Stimulated activated naive B cell treated with anti-CD40 and anti-IgM and Interleukin-4, amounts not matched to agents 10 μg/mL and 1 μg/mL and 100 μg/mL, for 72 hours (primary cell): Measurements from ENCODE around the gene ITGB4.
A peak's percentile ranks its signal among the peaks of the same experiment; 100 is the strongest.
"Not testable (repeated sequence)": the region's sequence is repeated elsewhere in the genome, so short reads cannot be mapped to it uniquely, and the experiment has no call there.

Experiments
- ATAC-seq, 2 donors: fragments of 150-1000 bp; cut with Tn5 transposase; replicated peaks; 2 replicates each; pipeline ENCODE4 v1.10.0; 2021; ENCODE audit warnings: moderate library complexity in 1 of 2
- DNase-seq: peaks from one replicate; pipeline ENCODE4 v3.0.0; 2021
- H3K27ac Mint-ChIP-seq: one replicate; pipeline ENCODE4 v1.8.0; 2022; ENCODE audit warnings: mild to moderate bottlenecking, mixed read lengths
- H3K27me3 Mint-ChIP-seq, 2 donors: one replicate each; pipeline ENCODE4 v1.8.0; 2022; ENCODE audit warnings: mixed read lengths in 2 of 2
- H3K36me3 Mint-ChIP-seq, 2 donors: one replicate each; pipeline ENCODE4 v1.8.0; 2022; ENCODE audit warnings: mixed read lengths in 2 of 2, mild to moderate bottlenecking in 1 of 2
- H3K4me1 Mint-ChIP-seq, 2 donors: one replicate each; pipeline ENCODE4 v1.8.0; 2022; ENCODE audit warnings: mixed read lengths in 2 of 2, mild to moderate bottlenecking in 1 of 2
- H3K4me3 Mint-ChIP-seq, 2 donors: one replicate each; pipeline ENCODE4 v1.8.0; 2022; ENCODE audit warnings: mild to moderate bottlenecking in 2 of 2, mixed read lengths in 2 of 2, moderate library complexity in 1 of 2
- H3K9me3 Mint-ChIP-seq, 2 donors: one replicate each; pipeline ENCODE4 v1.8.0; 2022; ENCODE audit warnings: mixed read lengths in 2 of 2, mild to moderate bottlenecking in 1 of 2

Gene ITGB4

DNA sequence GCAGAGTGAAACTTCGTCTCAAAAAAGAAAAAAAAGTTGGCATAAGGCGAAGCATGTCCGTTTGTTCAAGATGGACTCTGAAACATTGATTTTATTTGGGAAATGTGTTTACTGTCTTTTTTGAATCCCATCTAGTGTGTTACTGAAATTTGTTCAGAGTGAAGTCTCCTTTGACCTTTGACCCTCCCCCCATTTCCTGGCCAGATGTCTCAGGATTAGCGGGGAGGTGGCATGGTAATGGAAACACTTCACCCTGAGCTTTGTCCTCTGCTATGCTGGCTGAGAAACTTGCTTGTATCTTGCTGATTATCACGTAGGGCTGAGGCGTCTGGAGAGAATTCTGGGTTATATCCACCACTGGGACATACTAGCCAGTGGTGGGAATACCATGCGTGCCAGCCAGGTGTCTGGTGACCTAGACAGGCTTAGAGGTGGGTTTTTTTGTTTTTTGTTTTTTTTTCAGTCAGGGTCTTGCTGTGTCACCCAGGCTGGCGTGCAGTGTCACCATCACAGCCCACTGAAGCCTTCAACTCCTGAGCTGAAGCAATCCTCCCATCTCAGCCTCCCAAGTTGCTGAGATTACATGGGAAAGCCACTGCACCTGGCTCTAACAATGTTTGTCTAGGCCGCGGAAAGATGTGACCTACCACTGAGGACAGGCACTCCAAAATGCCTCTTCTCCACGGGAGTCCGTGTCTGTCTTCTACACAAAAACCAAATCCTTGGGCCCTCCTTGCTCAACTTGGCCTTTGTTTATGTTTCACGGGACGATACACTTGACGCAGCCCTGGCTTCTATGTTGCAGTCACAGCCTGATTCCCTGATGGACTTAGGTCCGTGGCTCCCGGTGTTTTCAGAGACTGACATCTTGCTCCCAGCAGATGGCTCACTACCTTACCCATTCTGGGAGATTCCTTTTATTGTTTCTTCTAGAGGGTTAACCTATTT is 50.3 kb downstream of the ITGB4 start:
- Mint-ChIP-seq H3K4me1 (peaks cover 10 to 26% of the 10 kb centered on the region in 2 donors), H3K36me3 (peaks cover 11 to 23% of the 10 kb centered on the region in 2 donors), H3K27ac (peak overlapping the region; percentile 51), H3K9me3 (no peaks in the 10 kb centered on the region), H3K4me3 (no peak overlapping the region), H3K27me3 (no peaks in the 10 kb centered on the region)
- DNase-seq (no peak), ATAC-seq (no peak)

DNA sequence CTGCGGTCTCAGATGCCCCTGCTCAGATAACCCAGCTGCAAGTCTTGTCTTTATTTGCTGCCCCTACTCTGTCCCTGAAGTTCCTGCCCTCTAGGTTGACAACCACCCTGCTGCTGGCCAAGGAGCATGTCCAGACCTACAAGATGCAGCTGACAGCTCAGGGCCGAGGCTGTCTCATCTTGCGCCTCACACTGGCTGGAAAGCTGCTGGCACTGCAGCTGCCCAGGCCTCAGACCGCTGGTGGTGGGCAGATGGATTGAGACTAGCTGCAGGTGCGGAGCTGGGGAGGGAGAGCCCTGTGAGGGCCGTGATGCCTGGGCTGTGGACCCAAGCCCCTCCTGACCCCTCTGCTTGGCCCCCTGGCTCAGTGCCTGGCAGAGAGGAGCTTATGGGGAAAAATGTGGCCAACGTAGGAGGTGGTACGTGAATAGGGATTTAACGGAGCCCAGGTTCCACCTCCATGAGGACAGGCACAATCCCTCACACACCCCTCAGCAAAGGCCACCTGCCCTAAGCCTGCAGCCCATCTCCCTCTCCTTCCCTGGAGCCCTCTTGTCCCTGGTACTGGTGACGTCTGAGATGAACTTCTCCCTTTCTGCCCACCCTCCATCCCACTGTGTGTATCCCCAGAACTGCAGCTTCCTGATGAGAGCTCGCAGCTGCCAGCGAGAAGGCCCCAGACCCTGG is 52.0 kb downstream of the ITGB4 start:
- H3K27ac Mint-ChIP-seq = peak overlapping the region; percentile 37
- H3K4me3 Mint-ChIP-seq = no peak overlapping the region
- DNase-seq = no peak
- H3K4me1 Mint-ChIP-seq = peaks cover 17 to 43% of the 10 kb centered on the region in 2 donors
- peaks cover 25 to 38% of the 10 kb centered on the region in 2 donors for H3K36me3 Mint-ChIP-seq
- H3K27me3 Mint-ChIP-seq = no peaks in the 10 kb centered on the region
- no peak for ATAC-seq
- no peaks in the 10 kb centered on the region for H3K9me3 Mint-ChIP-seq

DNA sequence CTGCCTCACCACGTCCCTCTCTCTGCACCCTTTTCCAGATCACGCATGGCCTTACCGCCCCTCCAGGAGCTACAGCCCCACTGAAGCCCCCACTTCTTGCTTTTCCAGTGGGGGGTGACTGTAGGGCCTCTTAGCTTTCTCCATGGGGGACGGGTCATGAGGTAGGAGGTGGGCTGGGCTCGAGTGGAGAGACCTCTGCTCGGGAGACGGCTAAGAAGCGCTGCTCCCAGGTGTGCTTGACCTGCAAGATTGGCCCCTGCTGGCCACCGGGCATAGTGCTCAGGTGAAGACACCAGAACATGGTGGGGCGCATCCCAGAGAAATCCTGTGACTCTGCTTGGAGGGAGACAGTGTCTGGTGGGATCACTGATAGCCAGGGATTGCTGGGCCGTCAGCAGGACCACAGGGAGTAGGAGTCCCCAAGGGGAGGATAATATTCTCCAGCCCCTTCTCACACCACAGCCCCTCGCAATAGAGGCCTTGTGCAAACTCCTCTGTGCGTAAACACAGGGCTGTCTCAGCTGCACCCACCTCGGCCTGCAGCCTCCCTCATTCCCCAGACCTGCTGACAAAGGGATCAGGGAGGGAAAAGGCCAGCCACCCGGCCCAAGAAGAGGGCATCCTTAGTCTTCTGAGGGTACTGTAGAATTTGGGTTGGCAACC is 52.7 kb downstream of the ITGB4 start:
- H3K4me1 Mint-ChIP-seq = peaks cover 21 to 49% of the 10 kb centered on the region in 2 donors
- no peaks in the 10 kb centered on the region for H3K27me3 Mint-ChIP-seq
- H3K36me3 Mint-ChIP-seq = peaks cover 32 to 45% of the 10 kb centered on the region in 2 donors
- H3K4me3 Mint-ChIP-seq = no peak overlapping the region
- peak overlapping the region; percentile 79 for H3K27ac Mint-ChIP-seq
- no peak for ATAC-seq
- DNase-seq = no peak
- H3K9me3 Mint-ChIP-seq = no peaks in the 10 kb centered on the region

DNA sequence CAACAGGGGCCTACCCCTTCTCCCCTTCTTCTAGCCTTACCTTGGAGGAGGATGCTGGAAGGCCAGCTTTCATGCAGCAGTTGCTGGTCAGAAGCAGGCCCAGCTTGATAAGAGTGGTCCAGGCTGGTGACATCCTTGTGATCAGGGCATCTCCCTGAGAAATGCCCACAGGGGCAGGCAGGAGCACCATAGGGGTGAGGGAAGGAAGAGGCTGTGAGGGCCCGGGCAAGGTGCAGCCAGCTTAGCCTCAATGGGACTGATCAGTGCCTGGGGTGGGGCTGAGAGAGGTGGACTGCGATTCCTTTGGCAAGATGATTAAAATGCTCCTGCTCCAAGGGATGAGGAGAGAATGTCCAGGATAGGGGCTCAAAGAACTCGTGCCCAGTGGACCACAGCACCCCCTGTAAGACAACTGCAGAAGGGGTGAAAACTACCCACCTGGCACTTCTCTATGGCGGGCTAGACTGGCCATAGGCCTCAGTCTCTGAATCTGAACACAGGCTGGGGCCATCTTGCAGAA is 53.3 kb downstream of the ITGB4 start:
- H3K4me3 Mint-ChIP-seq = peak overlapping the region in 1 of 2 donors; percentile 29
- peaks cover 22 to 51% of the 10 kb centered on the region in 2 donors for H3K4me1 Mint-ChIP-seq
- H3K27me3 Mint-ChIP-seq = peaks cover 1 to 2% of the 10 kb centered on the region in 2 donors
- DNase-seq (no peak), ATAC-seq (no peak)
- peak overlapping the region; percentile 91 for H3K27ac Mint-ChIP-seq
- H3K36me3 Mint-ChIP-seq = peaks cover 33 to 47% of the 10 kb centered on the region in 2 donors
- H3K9me3 Mint-ChIP-seq = no peaks in the 10 kb centered on the region

DNA sequence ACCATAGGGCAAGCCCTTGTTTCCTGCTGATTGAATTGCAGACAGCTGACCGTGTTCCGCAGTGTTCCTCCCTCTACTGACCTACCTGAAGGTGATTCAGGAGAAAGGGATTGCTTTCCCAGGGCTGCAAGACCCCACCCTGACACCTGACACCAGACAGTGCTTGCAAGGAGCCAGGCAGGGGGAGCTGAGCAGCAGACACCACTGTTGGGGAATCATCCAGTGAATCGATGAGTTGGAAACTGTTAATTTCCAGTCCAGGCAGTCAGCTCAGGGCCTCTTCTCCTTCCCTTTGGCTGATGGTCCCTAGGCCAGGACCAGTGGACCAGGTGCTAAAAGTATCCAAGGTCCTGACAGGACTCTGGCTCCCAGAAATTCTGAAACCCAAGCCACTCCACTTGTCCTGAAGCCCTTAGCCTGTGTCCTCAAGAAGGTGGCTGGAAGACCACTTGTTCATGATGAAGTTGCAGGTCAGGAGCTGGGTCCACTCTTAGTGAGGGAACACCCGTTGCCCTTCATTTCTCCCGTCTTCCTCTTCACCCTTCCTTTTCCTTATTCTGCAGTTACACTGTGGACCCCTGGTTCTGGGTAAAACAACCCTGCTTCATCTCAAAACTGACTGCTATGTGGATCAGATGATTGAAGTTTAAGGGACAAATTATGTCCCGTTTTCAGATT is 53.9 kb downstream of the ITGB4 start:
- Mint-ChIP-seq H3K4me1 (peaks cover 26 to 57% of the 10 kb centered on the region in 2 donors), H3K36me3 (peaks cover 35 to 51% of the 10 kb centered on the region in 2 donors), H3K4me3 (peak overlapping the region in 1 of 2 donors; percentile 27), H3K27ac (peak overlapping the region; percentile 91), H3K27me3 (peaks cover 5 to 6% of the 10 kb centered on the region in 2 donors), H3K9me3 (no peaks in the 10 kb centered on the region)
- ATAC-seq (no peak), DNase-seq (no peak)

DNA sequence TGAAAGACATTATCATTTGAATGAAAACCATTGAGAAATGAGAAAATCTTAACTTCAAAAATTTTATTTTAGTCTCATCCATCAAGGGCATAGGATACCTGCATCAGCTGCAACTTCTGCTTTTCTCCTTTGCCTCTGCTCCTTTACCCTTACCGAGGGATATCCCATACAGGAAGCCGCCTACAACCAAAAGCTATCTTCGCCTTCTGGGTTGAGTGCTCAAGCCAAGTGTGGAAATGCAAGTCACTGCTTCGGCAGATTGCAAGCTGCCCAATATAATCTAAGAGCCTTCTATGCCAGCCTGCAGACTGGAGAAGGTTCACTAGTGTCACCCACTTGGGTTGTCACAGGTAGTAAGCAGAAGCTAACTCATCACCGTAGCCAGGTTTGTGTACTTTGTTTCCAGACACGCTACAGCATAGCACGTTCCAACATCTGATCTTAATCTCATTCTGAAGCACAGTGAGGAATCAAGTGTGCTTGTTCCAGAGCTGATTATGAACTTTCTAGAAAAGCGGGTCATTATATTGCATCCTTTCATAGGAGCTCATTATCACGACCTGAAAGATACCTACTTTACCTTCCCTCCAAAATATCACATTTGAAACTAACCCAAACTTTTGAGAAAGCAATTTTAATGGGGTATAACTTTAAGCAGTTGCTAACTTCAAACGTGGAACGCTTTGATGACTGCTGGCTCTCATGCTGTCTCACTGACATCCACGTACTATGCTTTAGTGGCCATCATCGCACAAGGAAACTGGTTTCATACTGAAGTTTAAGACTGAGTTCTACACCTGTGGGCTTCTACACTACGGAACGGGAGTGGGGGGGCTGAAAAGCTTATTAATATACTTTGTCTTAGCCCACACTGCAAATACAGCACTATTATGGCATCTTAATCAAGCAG is 55.4 kb downstream of the ITGB4 start:
- H3K4me1 Mint-ChIP-seq = peaks cover 23 to 53% of the 10 kb centered on the region in 2 donors
- peak; percentile 47 for DNase-seq
- H3K9me3 Mint-ChIP-seq = no peaks in the 10 kb centered on the region
- ATAC-seq = peak; percentile 4 to 17
- peaks cover 5 to 6% of the 10 kb centered on the region in 2 donors for H3K27me3 Mint-ChIP-seq
- H3K36me3 Mint-ChIP-seq = peaks cover 35 to 51% of the 10 kb centered on the region in 2 donors
- H3K4me3 Mint-ChIP-seq = peak overlapping the region; percentile 62 to 77
- H3K27ac Mint-ChIP-seq = peak overlapping the region; percentile 91

DNA sequence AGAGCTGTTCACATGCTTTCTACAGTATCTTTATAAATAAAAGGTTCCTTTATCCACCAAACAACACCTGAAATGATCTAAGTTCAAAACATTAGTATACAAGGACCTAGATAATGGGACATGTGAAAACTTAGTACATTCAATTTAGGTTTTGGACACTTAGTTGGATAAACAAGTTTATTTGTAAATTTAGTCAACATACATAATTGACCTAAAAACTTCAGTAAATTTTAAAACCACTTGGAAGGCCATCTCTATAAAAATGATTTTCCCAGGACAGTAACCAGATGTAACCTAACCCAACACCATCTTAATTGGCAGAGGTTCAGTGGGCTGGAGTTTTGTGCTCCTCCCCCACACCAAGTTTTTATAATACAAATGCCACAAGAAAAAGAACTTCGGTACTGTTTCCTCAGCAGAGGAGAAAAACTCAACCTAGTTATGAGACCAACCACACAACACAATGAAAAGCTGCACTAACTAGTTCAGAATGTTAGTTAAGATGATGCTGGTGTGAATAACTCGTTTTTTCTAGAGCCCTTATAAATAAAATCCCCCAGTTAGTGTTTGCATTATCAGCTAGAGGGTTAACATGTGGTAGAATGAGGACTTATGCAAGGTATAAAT is 56.1 kb downstream of the ITGB4 start:
- ATAC-seq = no peak
- Mint-ChIP-seq H3K36me3 (peaks cover 35 to 51% of the 10 kb centered on the region in 2 donors), H3K4me3 (peak overlapping the region; percentile 57 to 62)

DNA sequence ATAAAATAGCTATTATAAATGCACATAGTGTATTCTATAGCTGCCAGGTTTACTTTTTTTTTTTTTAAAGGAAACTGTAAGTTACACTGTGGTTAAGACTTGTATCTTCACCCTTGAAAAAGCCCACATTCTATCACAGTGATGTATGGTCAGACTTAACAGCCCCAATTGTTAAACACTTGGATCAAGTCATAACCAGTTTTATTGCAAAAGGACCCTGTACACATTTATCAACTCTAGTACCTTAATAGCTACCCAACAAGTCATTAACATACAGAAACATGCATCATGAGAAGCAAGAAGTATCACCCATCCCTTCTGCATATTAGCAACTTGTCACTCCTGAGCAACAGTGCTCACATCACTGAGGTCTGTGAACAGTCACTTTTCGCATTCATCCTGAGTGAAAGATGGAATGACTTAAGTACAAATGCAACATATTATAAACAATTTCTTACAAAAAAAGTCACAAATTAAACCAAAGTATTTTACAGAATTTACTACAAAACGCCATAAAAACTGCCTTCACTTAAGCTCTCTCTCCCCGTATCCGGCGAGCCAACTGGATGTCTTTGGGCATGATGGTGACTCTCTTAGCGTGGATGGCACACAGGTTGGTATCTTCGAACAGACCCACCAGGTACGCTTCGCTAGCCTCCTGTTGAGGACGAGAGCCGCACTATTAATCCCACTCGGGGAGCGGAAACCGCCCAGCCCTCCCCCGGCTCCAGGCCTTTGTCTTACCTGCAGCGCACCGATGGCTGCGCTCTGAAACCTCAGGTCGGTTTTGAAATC is 57.0 kb downstream of the ITGB4 start:
- H3K9me3 Mint-ChIP-seq, ATAC-seq: not testable (repeated sequence)

More for the DNA sequence above, 56.1 kb downstream of the ITGB4 start:
- Mint-ChIP-seq H3K4me1 (peaks cover 23 to 49% of the 10 kb centered on the region in 2 donors), H3K9me3 (no peaks in the 10 kb centered on the region), H3K27ac (peak overlapping the region; percentile 91), H3K27me3 (peaks cover 5 to 6% of the 10 kb centered on the region in 2 donors)
- no peak for DNase-seq

DNA sequence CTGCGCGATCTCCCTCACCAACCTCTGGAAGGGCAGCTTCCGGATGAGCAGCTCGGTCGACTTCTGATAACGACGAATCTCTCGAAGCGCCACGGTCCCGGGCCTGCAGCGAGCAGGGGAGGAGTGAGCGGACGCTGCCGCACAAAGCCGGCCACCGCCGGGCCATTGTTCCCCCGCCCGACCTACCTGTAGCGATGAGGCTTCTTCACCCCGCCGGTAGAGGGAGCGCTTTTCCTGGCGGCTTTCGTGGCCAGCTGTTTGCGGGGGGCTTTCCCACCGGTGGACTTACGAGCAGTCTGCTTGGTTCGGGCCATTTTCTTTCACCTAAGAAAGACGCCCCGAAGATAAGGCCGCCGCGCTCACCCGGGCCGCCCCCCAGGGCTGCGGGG is 57.6 kb downstream of the ITGB4 start:
- H3K4me1 Mint-ChIP-seq = peaks cover 29 to 60% of the 10 kb centered on the region in 2 donors
- DNase-seq (no peak), ATAC-seq (no peak)
- H3K27me3 Mint-ChIP-seq = peaks cover 5 to 6% of the 10 kb centered on the region in 2 donors
- H3K36me3 Mint-ChIP-seq = peaks cover 35 to 51% of the 10 kb centered on the region in 2 donors
- peak overlapping the region; percentile 90 to 94 for H3K4me3 Mint-ChIP-seq
- peak overlapping the region; percentile 99 for H3K27ac Mint-ChIP-seq
- H3K9me3 Mint-ChIP-seq = peaks cover 0 to 1% of the 10 kb centered on the region in 2 donors

More for the DNA sequence above, 57.0 kb downstream of the ITGB4 start:
- not testable (repeated sequence) for DNase-seq, H3K27me3 Mint-ChIP-seq
- Mint-ChIP-seq H3K36me3 (peaks cover 35 to 51% of the 10 kb centered on the region in 2 donors), H3K27ac (peak overlapping the region; percentile 99), H3K4me3 (peak overlapping the region; percentile 90 to 94), H3K4me1 (peaks cover 27 to 55% of the 10 kb centered on the region in 2 donors)

DNA sequence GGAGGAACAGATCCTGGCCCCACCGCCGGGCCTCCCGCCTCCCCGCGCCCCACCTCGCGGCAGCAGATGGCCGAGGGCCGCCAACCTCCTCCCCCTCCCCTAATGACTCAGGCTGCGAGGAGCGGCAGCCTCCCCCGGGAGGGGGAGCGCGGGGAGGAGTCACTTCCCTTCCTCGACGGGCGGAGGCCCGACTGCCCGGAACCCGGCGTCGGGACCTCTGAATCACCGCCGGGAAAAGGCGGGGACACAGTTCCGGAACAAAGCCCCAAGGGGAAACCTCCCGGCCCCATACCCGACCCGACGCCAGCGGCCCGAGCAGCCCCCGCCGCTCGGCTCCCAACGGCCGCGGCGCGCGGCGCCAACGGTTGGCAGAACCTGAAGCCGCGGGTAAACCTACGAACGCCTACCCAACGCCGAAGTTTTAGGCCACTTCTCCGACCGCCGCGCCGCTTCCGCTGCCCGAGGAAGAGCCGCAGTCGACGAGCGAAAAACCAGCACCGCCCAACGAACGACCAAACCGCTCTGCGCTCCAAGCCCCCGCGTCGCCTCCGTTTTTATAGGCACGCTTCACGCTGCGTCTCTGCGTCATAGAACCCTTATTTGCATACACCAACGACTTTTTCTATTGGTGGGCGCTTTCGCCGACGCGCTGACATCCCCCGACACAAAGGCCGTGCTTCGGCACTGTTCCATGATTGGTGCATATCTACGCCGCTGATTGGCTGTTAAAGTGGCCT is 58.2 kb downstream of the ITGB4 start:
- H3K27me3 Mint-ChIP-seq = peaks cover 5 to 6% of the 10 kb centered on the region in 2 donors
- H3K36me3 Mint-ChIP-seq = peaks cover 33 to 49% of the 10 kb centered on the region in 2 donors

More for the DNA sequence above, 58.2 kb downstream of the ITGB4 start:
- ATAC-seq (peak; percentile 68 to 74), DNase-seq (peak; percentile 94)
- H3K9me3 Mint-ChIP-seq = peaks cover 0 to 1% of the 10 kb centered on the region in 2 donors
- peak overlapping the region; percentile 99 for H3K27ac Mint-ChIP-seq
- peak overlapping the region; percentile 90 to 94 for H3K4me3 Mint-ChIP-seq
- peaks cover 29 to 61% of the 10 kb centered on the region in 2 donors for H3K4me1 Mint-ChIP-seq
